ENCODE measurements around the gene ABT1. TPM values are rescaled to one million over a fixed set of nuclear protein-coding genes. Genes with fewer than 3 reads are reported as not detected.

Gene ABT1
- total RNA-seq, 1 experiment from 2014 or later, result 19.5 TPM

GRCh38 chr6:26552205-26552604, 44.5 kb upstream of the ABT1 start:
- Histone ChIP-seq H3K9me3 (ENCODE audit: insufficient read depth, low read depth) (no peaks in the 10 kb centered on the region), H3K9me2 (ENCODE audit: insufficient read depth) (no peaks in the 10 kb centered on the region), H2AFZ (no peak overlapping the region), H4K20me1 (ENCODE audit: insufficient read depth) (no peaks in the 10 kb centered on the region), H3K4me2 (peak overlapping the region; percentile 84), H3K27ac (no peak overlapping the region), H3K36me3 (ENCODE audit: low read depth) (no peaks in the 10 kb centered on the region), H3K27me3 (ENCODE audit: insufficient read depth, low read depth) (no peaks in the 10 kb centered on the region), H3K4me1 (replicated peaks; ENCODE audit: insufficient read depth) (peaks cover 28% of the 10 kb centered on the region), H3K4me3 (peak overlapping the region; percentile 69; the same call in 1 of the 2 replicates), H3F3A (ENCODE audit: insufficient read depth, low read depth) (peaks cover 44% of the 10 kb centered on the region), H3K79me2 (ENCODE audit: low read depth) (no peaks in the 10 kb centered on the region)
- ChIA-PET CTCF (no interaction called here), POLR2A (ENCODE audit: unreplicated experiment) (interaction anchor here (0.6 to 1.1 kb wide), 3 partner anchors 336 to 428 kb away, joined by 4 to 8 read pairs (median 4); a partner anchor contains a TSS)
- no TSS peak for BruUV-seq (replicated peaks)
- TF ChIP-seq CTCF (conservative IDR thresholded peaks at IDR 0.05) (no peak), EZH2 (IDR thresholded peaks at IDR 0.05; ENCODE audit: low read depth) (no peak)
- intact Hi-C loops (cut with micrococcal nuclease; ENCODE audit: unreplicated experiment), result loop anchor here (5.0 kb wide), 2 partner anchors 210 to 240 kb away; no protein-coding TSS in a partner anchor
- no peak for DNase-seq

- BruUV-seq (replicated peaks), result no TSS peak
- Histone ChIP-seq H4K20me1 (ENCODE audit: insufficient read depth) (no peaks in the 10 kb centered on the region), H2AFZ (peak overlapping the region; percentile 67; the same call in 1 of the 2 replicates), H3F3A (ENCODE audit: insufficient read depth, low read depth) (peaks cover 49% of the 10 kb centered on the region), H3K27me3 (ENCODE audit: insufficient read depth, low read depth) (no peaks in the 10 kb centered on the region), H3K36me3 (ENCODE audit: low read depth) (no peaks in the 10 kb centered on the region), H3K9me2 (ENCODE audit: insufficient read depth) (no peaks in the 10 kb centered on the region), H3K27ac (0 out of 2 replicates have a peak overlapping the region, but pooled peaks have one; percentile 1), H3K9me3 (ENCODE audit: insufficient read depth, low read depth) (no peaks in the 10 kb centered on the region), H3K4me2 (peak overlapping the region; percentile 84), H3K4me1 (replicated peaks; ENCODE audit: insufficient read depth) (peaks cover 31% of the 10 kb centered on the region), H3K4me3 (peak overlapping the region; percentile 69), H3K79me2 (ENCODE audit: low read depth) (no peaks in the 10 kb centered on the region)
- peak in 1 of 2 experiments; percentile 43 for DNase-seq
- TF ChIP-seq CTCF (conservative IDR thresholded peaks at IDR 0.05), result no peak
- no peak for TF ChIP-seq EZH2 (IDR thresholded peaks at IDR 0.05; ENCODE audit: low read depth)
- intact Hi-C loops (cut with micrococcal nuclease; ENCODE audit: unreplicated experiment), result loop anchor here (1.0 to 5.0 kb wide), 3 partner anchors 15 to 240 kb away; no protein-coding TSS in a partner anchor
- ChIA-PET POLR2A (ENCODE audit: unreplicated experiment) (interaction anchor here (0.7 to 1.1 kb wide), 4 partner anchors 9 to 428 kb away, joined by 4 to 6 read pairs (median 4); a partner anchor contains a TSS), CTCF (interaction anchor here (1.3 kb wide), 2 partner anchors 20 to 211 kb away, joined by 3 to 8 read pairs; no protein-coding TSS in a partner anchor)
Measured at GRCh38 chr6:26552640-26553188, 44.0 kb upstream of the ABT1 start.

- Histone ChIP-seq H3K4me1 (replicated peaks; ENCODE audit: insufficient read depth) (peaks cover 31% of the 10 kb centered on the region), H3K4me2 (peak overlapping the region; percentile 84), H3K27me3 (ENCODE audit: insufficient read depth, low read depth) (no peaks in the 10 kb centered on the region), H2AFZ (peak overlapping the region; percentile 67; the same call in 1 of the 2 replicates), H3K27ac (peak overlapping the region; percentile 60), H3K4me3 (peak overlapping the region; percentile 69), H3K9me3 (ENCODE audit: insufficient read depth, low read depth) (no peaks in the 10 kb centered on the region), H3K79me2 (ENCODE audit: low read depth) (no peaks in the 10 kb centered on the region), H3K36me3 (ENCODE audit: low read depth) (no peaks in the 10 kb centered on the region), H3F3A (ENCODE audit: insufficient read depth, low read depth) (peaks cover 55% of the 10 kb centered on the region), H4K20me1 (ENCODE audit: insufficient read depth) (no peaks in the 10 kb centered on the region), H3K9me2 (ENCODE audit: insufficient read depth) (no peaks in the 10 kb centered on the region)
- CTCF ChIA-PET, result interaction anchor here (0.6 to 1.3 kb wide), 3 partner anchors 16 to 211 kb away, joined by 3 to 8 read pairs (median 8); no protein-coding TSS in a partner anchor
- peak; percentile 51 to 71 for DNase-seq
- TF ChIP-seq EZH2 (IDR thresholded peaks at IDR 0.05; ENCODE audit: low read depth) (no peak), CTCF (conservative IDR thresholded peaks at IDR 0.05) (no peak)
- intact Hi-C loops (cut with micrococcal nuclease; ENCODE audit: unreplicated experiment), result loop anchor here (1.0 to 5.0 kb wide), 3 partner anchors 16 to 241 kb away; no protein-coding TSS in a partner anchor
- POLR2A ChIA-PET (ENCODE audit: unreplicated experiment), result interaction anchor here (0.6 to 1.1 kb wide), 4 partner anchors 8 to 429 kb away, joined by 4 to 6 read pairs (median 4); a partner anchor contains a TSS
- BruUV-seq (replicated peaks), result no TSS peak
Measured at GRCh38 chr6:26553264-26553634, 43.5 kb upstream of the ABT1 start.
